C4-2B (cell line): Measurements from ENCODE around the gene ADAM12.

Experiments used
- ZFX ChIP-seq: fragments of 450-650 bp; IDR thresholded peaks from 2 replicates; pipeline ENCODE4 v1.6.1; 2017
- TF ChIP-seq, protein P1 (sequence below): fragments of 450-650 bp; conservative IDR thresholded peaks from 2 replicates; pipeline ENCODE4 v1.5.1; 2017; ENCODE audit warnings: mild to moderate bottlenecking

DNA sequence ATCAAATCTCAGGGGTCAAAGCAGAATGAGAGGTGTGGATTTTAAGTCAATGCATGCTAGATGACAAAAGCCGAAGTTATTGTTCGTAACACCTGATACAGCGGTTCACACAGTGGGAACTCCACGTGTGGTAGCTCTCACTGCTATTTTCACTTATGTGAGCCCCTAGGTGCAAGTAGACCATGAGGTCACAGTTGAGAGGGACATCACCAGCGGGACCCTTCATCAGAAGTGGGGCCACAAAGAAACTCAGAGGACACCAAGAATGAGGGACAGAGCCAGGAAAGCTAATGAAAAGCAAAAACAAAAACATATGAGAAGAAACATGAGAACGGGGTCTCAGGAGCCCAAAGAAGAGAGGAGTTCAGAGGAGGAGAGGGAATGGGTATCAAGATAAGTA lies 63.5 kb downstream of the ADAM12 start:
- TF ChIP-seq, protein P1, sequence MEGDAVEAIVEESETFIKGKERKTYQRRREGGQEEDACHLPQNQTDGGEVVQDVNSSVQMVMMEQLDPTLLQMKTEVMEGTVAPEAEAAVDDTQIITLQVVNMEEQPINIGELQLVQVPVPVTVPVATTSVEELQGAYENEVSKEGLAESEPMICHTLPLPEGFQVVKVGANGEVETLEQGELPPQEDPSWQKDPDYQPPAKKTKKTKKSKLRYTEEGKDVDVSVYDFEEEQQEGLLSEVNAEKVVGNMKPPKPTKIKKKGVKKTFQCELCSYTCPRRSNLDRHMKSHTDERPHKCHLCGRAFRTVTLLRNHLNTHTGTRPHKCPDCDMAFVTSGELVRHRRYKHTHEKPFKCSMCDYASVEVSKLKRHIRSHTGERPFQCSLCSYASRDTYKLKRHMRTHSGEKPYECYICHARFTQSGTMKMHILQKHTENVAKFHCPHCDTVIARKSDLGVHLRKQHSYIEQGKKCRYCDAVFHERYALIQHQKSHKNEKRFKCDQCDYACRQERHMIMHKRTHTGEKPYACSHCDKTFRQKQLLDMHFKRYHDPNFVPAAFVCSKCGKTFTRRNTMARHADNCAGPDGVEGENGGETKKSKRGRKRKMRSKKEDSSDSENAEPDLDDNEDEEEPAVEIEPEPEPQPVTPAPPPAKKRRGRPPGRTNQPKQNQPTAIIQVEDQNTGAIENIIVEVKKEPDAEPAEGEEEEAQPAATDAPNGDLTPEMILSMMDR = no peak
- no peak for TF ChIP-seq ZFX
